Stimulated activated effector memory CD8-positive, alpha-beta T cell treated with anti-CD3 and anti-CD28 coated beads, Interleukin-12 subunit alpha, Interleukin-12 subunit beta, amount 100 ng/mL, for 72 hours (primary cell): ENCODE results near the gene NAV1.

Experiments used
- ATAC-seq: fragments of 150-1000 bp; cut with Tn5 transposase; 2 replicates; pipeline ENCODE4 v1.10.0; 2021
- DNase-seq, 2 donors: peaks; one replicate each; pipeline ENCODE4 v3.0.0; 2021 to 2022; ENCODE audit warnings: low spot score in 2 of 2
- H3K27ac Mint-ChIP-seq: one replicate; pipeline ENCODE4 v1.8.0; 2022; ENCODE audit warnings: mild to moderate bottlenecking, mixed read lengths
- H3K36me3 Mint-ChIP-seq: one replicate; pipeline ENCODE4 v1.8.0; 2022; ENCODE audit warnings: mild to moderate bottlenecking, mixed read lengths
- H3K4me1 Mint-ChIP-seq: one replicate; pipeline ENCODE4 v1.8.0; 2022; ENCODE audit warnings: mixed read lengths
- H3K4me3 Mint-ChIP-seq: one replicate; pipeline ENCODE4 v1.8.0; 2022; ENCODE audit warnings: mild to moderate bottlenecking, mixed read lengths
- H3K9me3 Mint-ChIP-seq: one replicate; pipeline ENCODE4 v1.8.0; 2022; ENCODE audit warnings: mixed read lengths

The NAV1 gene

DNA sequence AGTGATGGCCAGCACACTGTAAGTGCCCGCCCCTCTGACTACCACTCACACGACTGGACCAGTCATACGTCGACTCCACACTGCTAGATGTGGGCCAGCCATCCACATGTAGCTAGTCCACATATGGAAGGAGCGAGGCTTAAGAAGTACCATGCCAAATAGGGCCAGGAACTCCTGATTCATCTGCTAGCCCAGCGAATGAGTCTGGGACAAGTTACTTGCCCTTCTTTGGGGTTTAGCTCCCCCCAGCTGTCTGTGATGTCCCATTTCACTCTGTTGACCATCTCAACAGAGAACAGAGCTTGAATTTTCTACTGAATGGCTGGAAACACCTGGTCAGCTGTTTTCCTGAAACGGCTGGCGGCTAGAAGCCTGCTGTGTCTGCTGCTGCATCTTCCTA, 37.8 kb upstream of the NAV1 start:
- peaks cover 36% of the 10 kb centered on the region for H3K4me1 Mint-ChIP-seq
- no peak for ATAC-seq
- no peak for DNase-seq
- no peaks in the 10 kb centered on the region for H3K9me3 Mint-ChIP-seq
- H3K27ac Mint-ChIP-seq = no peak overlapping the region
- H3K36me3 Mint-ChIP-seq = peaks cover 11% of the 10 kb centered on the region
- no peak overlapping the region for H3K4me3 Mint-ChIP-seq

DNA sequence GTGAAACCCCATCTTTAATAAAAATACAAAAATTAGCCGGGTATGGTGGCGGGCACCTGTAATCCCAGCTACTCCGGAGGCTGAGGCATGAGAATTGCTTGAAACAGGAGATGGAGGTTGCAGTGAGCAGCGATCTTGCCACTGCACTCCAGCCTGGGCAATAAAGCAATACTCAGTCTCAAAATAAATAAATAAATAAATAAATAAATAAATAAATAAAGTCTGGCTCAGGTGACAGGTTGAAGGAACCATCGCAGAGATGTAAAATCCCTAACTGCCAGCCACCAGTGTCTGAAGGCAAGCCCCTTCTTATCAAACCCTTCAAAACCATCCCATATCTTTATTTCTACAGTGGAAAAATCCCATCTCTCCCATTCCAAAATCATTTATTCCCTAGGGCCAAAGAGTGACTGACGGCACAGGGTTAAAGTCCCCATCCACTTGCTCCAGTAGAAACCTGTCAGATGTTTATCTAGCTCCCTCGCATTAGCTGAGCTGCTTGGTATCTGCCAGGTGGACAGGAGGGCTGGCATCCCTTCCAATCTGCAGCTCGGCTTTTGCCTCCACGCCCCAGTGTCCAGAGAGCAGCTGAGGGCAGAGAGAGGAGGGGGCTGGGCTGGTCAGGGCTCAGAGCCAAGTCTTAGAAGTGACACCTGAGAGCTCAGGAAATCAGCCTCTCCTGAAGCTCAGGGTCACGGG, 37.0 kb upstream of the NAV1 start:
- H3K4me3 Mint-ChIP-seq = no peak overlapping the region
- H3K9me3 Mint-ChIP-seq = no peaks in the 10 kb centered on the region
- peaks cover 39% of the 10 kb centered on the region for H3K4me1 Mint-ChIP-seq
- ATAC-seq (no peak), DNase-seq (no peak)
- H3K36me3 Mint-ChIP-seq = peaks cover 5% of the 10 kb centered on the region
- H3K27ac Mint-ChIP-seq = peak overlapping the region; percentile 43

GRCh38 chr1:201502511-201502857, 36.4 kb upstream of the NAV1 start:
- no peak overlapping the region for H3K4me3 Mint-ChIP-seq
- no peaks in the 10 kb centered on the region for H3K9me3 Mint-ChIP-seq
- peak overlapping the region; percentile 43 for H3K27ac Mint-ChIP-seq
- no peak for DNase-seq
- peaks cover 43% of the 10 kb centered on the region for H3K4me1 Mint-ChIP-seq
- H3K36me3 Mint-ChIP-seq = peaks cover 5% of the 10 kb centered on the region
- ATAC-seq = no peak

DNA sequence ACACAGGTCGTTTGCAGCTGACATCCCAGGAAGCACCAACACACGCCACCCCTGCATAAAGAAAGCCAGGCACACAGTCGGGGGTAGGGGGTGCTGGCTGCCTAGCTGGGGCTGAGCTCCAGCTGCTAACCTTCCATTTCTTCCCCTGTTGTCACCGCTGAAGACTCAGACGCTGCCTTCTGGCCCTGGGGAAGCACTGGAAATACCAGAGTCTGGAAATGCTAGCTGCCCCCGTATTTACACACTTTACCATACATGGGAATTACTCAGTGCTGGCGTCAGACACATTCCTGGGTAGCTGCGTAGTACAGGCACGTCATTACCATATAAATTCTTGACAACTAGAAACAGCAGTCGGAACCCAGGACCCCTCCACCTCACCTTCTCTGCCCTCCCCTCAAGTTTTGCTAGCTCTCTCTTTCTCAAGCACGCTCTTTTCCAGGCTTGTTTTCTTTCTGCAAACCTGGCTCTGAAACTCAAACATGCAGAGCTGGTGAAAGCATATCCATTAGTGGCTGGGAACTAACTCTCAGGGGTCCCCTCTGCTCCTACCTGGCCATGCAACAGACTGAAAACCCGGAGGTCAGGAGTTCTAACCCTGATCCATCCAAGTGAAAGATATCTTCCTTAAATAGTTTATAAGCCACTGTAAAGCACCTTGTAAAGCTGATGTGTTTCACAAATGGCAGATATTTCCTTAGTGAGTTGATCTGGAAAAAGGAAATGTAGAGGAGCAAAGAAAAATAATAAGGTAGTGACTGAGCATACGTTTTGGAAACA, 35.3 kb upstream of the NAV1 start:
- no peak overlapping the region for H3K4me3 Mint-ChIP-seq
- H3K36me3 Mint-ChIP-seq = peaks cover 5% of the 10 kb centered on the region
- ATAC-seq (no peak), DNase-seq (no peak)
- H3K27ac Mint-ChIP-seq = no peak overlapping the region
- H3K9me3 Mint-ChIP-seq = no peaks in the 10 kb centered on the region
- H3K4me1 Mint-ChIP-seq = peaks cover 40% of the 10 kb centered on the region

DNA sequence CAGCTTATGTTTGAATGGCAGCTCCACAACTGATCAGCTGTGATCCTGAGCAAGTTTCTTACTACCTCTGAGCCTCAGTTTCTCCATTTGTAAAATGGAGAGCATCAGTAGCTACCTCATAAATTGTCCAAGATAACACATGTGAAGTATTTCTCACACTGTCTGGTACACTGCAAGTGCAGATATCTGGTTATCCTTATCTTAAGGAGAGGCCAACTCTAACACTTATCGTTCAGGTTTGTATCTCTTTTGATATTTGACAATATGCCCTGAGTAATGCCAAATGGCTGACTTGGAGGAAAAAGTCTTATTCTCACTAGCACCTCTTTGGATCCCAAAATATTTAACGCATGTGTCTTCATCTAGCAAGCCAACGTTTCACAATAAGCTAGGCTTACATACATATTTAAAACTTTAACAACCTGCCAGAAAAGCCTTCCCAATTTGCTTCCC, 34.7 kb upstream of the NAV1 start:
- Mint-ChIP-seq H3K36me3 (peaks cover 5% of the 10 kb centered on the region), H3K4me1 (peaks cover 40% of the 10 kb centered on the region), H3K4me3 (no peak overlapping the region), H3K9me3 (no peaks in the 10 kb centered on the region), H3K27ac (no peak overlapping the region)
- ATAC-seq = no peak
- no peak for DNase-seq

DNA sequence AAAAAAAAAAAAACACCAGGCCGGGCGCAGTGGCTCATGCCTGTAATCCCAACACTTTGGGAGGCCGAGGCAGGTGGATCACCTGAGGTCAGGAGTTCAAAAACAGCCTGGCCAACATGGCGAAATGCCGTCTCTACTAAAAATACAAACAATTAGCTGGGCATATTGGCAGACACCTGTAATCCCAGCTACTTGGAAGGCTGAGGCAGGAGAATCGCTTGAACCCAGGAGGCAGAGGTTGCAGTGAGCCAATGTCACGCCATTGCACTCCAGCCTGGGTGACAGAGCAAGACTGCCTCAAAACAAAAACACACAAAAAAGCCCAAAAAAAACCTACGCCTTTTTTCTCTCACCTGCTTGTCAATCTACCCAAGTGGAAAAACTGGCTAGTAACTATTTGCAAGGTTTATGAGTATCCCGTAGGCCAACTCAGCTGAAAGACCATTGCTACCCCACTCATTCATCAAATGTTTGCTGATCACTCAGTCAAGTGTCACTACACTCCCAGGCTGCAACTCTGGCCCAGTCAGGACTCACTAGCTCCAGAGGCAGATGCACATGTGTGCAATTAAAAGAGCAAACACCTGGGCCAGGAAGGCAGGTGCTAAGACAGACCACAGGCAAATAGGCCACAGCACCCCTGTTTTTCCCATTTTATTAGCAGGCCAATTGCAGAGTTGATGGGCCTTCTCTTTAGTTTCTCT, 34.0 kb upstream of the NAV1 start:
- no peaks in the 10 kb centered on the region for H3K9me3 Mint-ChIP-seq
- peak overlapping the region; percentile 83 for H3K4me3 Mint-ChIP-seq
- DNase-seq (no peak), ATAC-seq (no peak)
- H3K36me3 Mint-ChIP-seq = peaks cover 5% of the 10 kb centered on the region
- peak overlapping the region; percentile 85 for H3K27ac Mint-ChIP-seq
- H3K4me1 Mint-ChIP-seq = peaks cover 40% of the 10 kb centered on the region

DNA sequence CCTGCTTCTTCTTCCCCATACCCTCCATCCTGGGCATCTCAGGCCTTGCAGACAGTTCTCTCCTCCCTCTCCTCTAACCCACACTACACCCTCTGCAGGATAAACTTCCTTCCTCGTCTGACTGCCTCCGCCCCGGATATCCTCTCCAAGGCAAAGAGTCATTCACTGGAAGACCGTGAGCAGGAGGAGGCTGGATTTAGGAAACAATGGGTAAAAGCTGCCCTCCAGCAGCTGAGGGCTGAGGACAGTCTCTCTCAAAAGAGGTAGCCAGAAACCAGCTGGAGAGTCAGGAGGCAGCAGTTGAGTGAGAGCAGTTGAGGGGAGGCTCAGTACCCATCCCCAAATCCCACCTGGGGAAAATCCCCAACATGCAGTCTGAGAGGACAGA, 33.4 kb upstream of the NAV1 start:
- H3K4me3 Mint-ChIP-seq = peak overlapping the region; percentile 83
- peaks cover 5% of the 10 kb centered on the region for H3K36me3 Mint-ChIP-seq
- no peak for DNase-seq
- no peaks in the 10 kb centered on the region for H3K9me3 Mint-ChIP-seq
- H3K27ac Mint-ChIP-seq = peak overlapping the region; percentile 85
- peaks cover 40% of the 10 kb centered on the region for H3K4me1 Mint-ChIP-seq
- no peak for ATAC-seq

- Mint-ChIP-seq H3K36me3 (peaks cover 5% of the 10 kb centered on the region), H3K4me3 (peak overlapping the region; percentile 83), H3K4me1 (peaks cover 40% of the 10 kb centered on the region), H3K9me3 (no peaks in the 10 kb centered on the region), H3K27ac (peak overlapping the region; percentile 85)
- ATAC-seq = no peak
- no peak for DNase-seq
These were observed 32.8 kb upstream of the NAV1 start for GRCh38 chr1:201506092-201506491.

DNA sequence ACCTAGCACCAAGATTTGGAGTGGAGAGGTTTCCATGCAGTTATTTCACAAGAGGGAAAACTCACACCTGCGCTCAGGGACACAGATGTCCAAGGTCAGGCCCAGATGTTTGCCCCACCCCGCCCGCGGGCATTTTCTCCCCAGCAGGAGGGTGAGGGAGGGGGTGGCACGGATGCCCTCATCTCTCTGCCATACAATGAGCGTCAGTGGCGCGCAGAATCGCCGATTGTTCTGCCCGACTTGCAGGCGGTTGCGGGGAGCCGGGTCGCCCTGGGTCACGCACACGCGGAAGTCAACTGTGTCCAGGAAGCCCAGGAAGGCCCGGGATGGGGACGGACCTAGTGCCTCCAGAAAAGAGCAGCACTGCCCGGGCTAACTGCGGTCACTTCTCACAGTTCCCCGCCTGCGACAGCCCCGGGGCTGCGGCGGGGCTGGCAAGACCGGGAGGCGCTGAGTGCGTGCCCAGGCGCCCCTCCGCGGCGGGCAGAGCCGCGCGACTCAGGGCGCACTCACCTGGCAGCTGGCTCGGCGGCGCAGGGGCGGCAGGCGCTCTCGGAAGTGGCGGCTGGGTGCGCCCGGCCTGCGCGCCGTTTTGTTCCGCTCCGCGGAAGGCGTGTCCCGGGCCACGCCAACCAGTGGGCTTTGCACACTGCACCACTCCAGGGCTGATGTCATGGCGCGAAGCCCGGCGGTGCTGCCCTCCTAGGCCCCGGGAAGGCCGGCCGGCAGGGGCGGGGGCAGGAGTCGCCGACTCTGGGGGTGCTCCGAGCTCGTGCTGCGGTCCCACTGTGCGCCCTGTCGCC, 32.2 kb upstream of the NAV1 start, which contains the start of gene CSRP1:
TSS of gene CSRP1 (minus strand) at position 567 of the 803 bp plus-strand sequence. CDS start 10,820 bp downstream, outside the sequence.
- H3K4me3 Mint-ChIP-seq = peak within 1 kb of the TSS; percentile 83
- H3K4me1 Mint-ChIP-seq = peaks cover 40% of the 10 kb centered on the region
- peaks cover 5% of the 10 kb centered on the region for H3K36me3 Mint-ChIP-seq
- peak within 1 kb of the TSS; percentile 85 for H3K27ac Mint-ChIP-seq
- no peaks in the 10 kb centered on the region for H3K9me3 Mint-ChIP-seq
- DNase-seq (peak; percentile 66 to 86), ATAC-seq (peak; percentile 97)

DNA sequence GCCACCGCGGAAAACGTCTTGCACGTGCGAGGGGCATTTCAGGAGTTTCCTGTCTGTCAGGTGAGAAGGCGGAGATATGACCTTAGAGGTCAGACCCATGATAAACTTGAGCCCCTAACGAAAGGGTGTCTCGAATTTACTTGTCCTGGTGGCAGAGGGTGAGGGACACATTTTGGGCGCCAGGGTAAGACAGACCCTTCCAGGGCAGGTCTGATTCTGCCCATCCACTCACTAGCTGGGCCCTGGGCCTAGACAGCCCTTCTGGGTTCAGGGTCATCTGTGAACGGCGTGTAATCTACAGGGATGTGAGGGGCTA, 31.6 kb upstream of the NAV1 start:
- H3K4me1 Mint-ChIP-seq = peaks cover 35% of the 10 kb centered on the region
- no peaks in the 10 kb centered on the region for H3K9me3 Mint-ChIP-seq
- peak overlapping the region; percentile 85 for H3K27ac Mint-ChIP-seq
- no peak for DNase-seq
- ATAC-seq = peak; percentile 15
- H3K36me3 Mint-ChIP-seq = peaks cover 5% of the 10 kb centered on the region
- H3K4me3 Mint-ChIP-seq = peak overlapping the region; percentile 83

- H3K27ac Mint-ChIP-seq = no peak overlapping the region
- H3K4me3 Mint-ChIP-seq = no peak overlapping the region
- H3K9me3 Mint-ChIP-seq = no peaks in the 10 kb centered on the region
- peaks cover 5% of the 10 kb centered on the region for H3K36me3 Mint-ChIP-seq
- no peak for DNase-seq
- peaks cover 27% of the 10 kb centered on the region for H3K4me1 Mint-ChIP-seq
- ATAC-seq = no peak
These were observed 30.1 kb upstream of the NAV1 start for GRCh38 chr1:201508809-201509208.

- no peak overlapping the region for H3K4me3 Mint-ChIP-seq
- H3K36me3 Mint-ChIP-seq = peaks cover 5% of the 10 kb centered on the region
- no peaks in the 10 kb centered on the region for H3K9me3 Mint-ChIP-seq
- ATAC-seq = no peak
- DNase-seq = no peak
- no peak overlapping the region for H3K27ac Mint-ChIP-seq
- H3K4me1 Mint-ChIP-seq = peaks cover 25% of the 10 kb centered on the region
These were observed 29.1 kb upstream of the NAV1 start for GRCh38 chr1:201509601-201510374.

DNA sequence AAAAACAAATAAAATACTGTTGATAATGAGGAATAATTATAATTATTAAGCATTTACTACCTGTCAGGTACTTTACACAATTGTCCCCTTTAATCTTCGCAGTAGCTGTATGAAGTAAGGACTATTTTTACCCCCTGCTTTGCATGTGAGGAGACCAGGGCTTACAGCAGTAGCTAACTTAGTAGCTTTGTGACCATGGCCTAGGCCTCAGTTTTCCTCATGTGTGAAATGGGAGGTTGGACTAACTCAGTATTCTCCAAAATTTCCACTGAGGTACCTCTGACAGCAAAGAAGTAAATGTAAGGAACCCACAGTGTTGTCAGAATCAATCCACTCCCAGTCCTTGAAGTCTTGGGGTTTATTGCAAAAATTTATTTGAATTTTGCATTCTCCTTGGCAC, 28.2 kb upstream of the NAV1 start:
- H3K27ac Mint-ChIP-seq = no peak overlapping the region
- H3K4me1 Mint-ChIP-seq = peaks cover 17% of the 10 kb centered on the region
- peaks cover under 1% of the 10 kb centered on the region for H3K36me3 Mint-ChIP-seq
- DNase-seq = no peak
- H3K4me3 Mint-ChIP-seq = no peak overlapping the region
- H3K9me3 Mint-ChIP-seq = no peaks in the 10 kb centered on the region
- ATAC-seq = no peak

GRCh38 chr1:201511396-201511940, 27.5 kb upstream of the NAV1 start:
- ATAC-seq (no peak), DNase-seq (no peak)
- Mint-ChIP-seq H3K4me1 (peaks cover 10% of the 10 kb centered on the region), H3K27ac (no peak overlapping the region), H3K9me3 (no peaks in the 10 kb centered on the region), H3K4me3 (no peak overlapping the region), H3K36me3 (no peaks in the 10 kb centered on the region)
